ENCODE results near the gene RAB7B. TPM values are rescaled to one million over a fixed set of nuclear protein-coding genes. Genes with fewer than 3 reads are reported as not detected.

The RAB7B gene
- total RNA-seq, 1 donor from 2014 or later: 0.73 TPM

DNA sequence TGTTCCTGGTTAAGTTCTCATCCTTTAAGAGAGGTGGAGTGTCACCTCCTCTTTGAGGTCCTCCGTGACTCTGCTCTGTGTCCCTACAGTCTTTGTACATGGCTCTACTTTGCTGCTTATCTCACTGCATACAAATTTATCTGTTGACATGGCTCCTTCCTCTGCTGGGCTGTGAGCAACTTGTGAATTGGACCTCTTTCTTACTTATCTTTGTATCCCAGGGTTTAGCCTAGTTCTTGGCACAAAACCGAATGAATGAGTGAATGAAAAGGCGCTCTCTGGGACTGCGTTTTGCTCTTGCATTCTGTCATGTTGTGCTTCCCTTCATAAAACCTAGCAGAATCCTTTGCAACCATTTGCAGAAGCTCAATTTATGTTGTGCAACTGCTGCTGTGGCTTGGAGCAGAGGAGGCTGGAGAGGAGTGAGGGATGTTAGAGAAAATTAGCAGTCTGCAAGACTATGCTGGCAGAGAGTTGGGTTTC lies 72.4 kb downstream of the RAB7B start:
- no peak for DNase-seq (ENCODE audit: low spot score)
- no peak for ATAC-seq

DNA sequence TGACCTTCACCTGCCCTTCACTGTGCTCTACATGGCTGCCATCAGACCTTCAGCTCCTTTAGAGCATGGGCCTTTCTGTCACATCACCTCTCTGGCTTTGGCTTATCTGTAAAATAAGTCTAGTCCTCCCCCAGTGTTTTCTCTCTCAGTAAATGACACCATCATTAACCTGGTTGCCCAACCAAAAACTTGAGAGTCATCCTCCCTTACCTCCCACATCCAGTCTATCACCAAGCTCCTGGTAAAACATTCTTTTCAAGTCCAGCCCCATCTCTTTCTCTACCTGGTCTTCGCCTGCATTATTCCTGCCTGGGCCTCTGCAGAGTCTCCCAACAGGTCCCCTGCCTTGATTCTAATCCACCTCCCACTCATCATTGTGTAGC lies 73.0 kb downstream of the RAB7B start:
- DNase-seq (ENCODE audit: low spot score): no peak
- no peak for ATAC-seq

DNA sequence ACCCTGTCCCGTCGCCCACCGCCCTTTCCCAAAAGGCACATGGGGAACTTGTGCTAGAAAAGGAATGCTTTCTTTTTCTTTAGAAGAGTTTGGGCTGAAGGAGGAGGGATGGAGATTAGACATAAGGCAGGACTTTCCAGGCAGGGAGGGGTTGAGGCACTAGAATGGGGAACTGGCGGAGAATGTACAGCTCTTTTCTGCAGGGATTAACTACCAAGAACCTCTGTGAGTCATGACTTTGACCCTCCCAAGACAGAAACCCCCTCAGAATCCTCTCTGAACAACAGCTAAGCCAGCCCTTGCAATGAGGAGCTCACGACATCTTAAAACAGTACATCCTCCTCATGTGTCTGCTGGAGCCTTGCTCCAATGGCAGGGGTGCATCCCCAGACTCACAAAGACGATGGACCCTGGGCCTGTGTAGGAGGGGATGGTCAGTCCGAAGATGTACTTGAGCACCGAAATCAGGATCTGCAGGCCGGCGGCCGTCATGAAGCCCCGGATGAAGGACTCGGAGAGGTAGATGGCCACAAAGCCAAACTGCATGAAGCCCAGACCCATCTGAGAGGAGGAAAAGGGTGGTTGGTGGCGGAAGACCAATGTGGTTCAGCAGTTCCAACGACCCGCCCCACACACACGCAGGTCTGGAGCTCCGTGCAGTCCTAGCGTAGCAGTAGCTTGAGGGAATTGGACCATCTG lies 73.5 kb downstream of the RAB7B start:
- ATAC-seq (no peak), DNase-seq (ENCODE audit: low spot score) (no peak)

DNA sequence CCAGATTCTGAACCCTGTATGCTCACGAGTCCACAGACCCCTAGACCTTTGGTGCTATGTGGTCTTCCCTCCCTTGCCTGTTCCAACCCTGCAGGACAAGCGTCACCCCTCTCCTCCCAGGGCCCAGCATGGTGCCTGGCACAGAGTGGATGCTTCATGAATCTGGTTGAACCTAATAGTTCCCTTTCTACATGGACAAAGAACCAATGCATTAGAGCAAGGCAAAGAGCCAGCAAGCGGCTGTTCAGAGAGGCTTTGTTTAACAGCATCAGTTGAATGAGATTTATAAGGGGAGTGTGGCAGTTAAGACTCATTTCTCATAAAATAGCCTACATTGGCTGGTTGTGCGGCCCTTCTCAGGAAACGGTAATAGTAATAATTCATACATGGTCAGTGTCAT lies 74.9 kb downstream of the RAB7B start:
- DNase-seq (ENCODE audit: low spot score): no peak
- ATAC-seq: no peak

DNA sequence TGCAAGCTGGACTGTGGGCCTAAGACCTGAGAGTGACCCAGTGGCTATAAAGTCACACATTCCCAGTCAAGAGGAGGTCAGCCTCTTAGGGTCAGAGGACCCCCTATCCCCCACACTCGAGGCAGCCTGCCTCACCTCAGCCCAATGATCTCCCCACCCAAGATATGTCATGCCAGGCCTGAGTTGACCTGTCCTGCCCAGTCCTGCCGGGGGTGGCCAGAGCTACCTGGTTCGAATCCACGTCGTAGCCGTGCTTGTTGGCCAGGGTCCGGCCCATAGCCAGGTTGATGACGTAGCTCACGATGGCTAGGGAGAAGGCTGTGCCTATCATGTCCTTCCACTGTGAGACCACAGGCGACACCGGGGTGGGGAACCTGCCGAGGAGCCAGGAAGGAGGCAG lies 75.5 kb downstream of the RAB7B start:
- DNase-seq (ENCODE audit: low spot score) (no peak), ATAC-seq (no peak)

DNA sequence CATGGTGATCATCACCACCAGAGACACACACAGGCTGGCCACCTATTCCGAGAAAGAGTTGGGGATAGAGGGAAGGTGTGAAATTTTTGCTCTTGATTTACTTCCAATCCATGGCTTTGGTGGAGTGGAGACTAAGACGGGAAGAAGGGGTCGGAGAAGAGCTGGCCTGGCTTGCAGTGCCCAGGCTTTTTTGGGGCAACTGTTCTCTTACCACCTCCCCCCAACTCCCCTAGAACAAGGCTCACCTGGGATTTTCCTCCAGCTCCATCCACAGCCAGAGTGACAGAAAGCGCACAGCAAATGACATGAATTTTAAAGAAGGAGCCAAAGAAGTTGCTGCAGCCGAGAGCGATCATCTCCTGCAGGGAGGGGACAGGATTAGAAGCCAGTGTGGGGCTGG lies 75.9 kb downstream of the RAB7B start:
- no peak for ATAC-seq
- DNase-seq (ENCODE audit: low spot score): no peak

Other genes with a start within 250 kb of the RAB7B start
- gene RAB29, start 227.9 kb downstream of the RAB7B start, total RNA-seq: 20.7 TPM
- gene SLC41A1, start 190.2 kb downstream of the RAB7B start, total RNA-seq: 4.5 TPM
- 0.13 TPM for gene PM20D1, start 153.3 kb downstream of the RAB7B start, total RNA-seq
- gene SLC26A9, start 59.9 kb downstream of the RAB7B start, total RNA-seq: 0.05 TPM
- not detected for gene CTSE, start 20.5 kb upstream of the RAB7B start, total RNA-seq
- 0.43 TPM for gene RHEX, start 49.8 kb upstream of the RAB7B start, total RNA-seq
- gene AVPR1B, start 114.0 kb upstream of the RAB7B start, total RNA-seq: not detected
- 0.23 TPM for gene FAM72A, start 199.4 kb upstream of the RAB7B start, total RNA-seq
- gene SRGAP2, start 200.1 kb upstream of the RAB7B start, total RNA-seq: 13.2 TPM